ENCODE measurements around the gene MAN2A1.

- TF ChIP-seq POLR2A (IDR thresholded peaks at IDR 0.05), result no peak
- no peak for TF ChIP-seq CTCF (IDR thresholded peaks at IDR 0.05)
- TF ChIP-seq POLR2AphosphoS5 (IDR thresholded peaks at IDR 0.05), result no peak
Measured at GRCh38 chr5:109852371-109853155, 162.8 kb downstream of the MAN2A1 start.
